GM19467 (cell line): ENCODE measurements around the gene TEAD4.

Experiments used
- ATAC-seq: cut with Tn5 transposase; IDR thresholded peaks from one replicate; pipeline ENCODE4 v1.9.1; 2021; ENCODE audit warnings: mild to moderate bottlenecking, moderate library complexity; ENCODE audit not compliant: unreplicated experiment

Gene TEAD4

GRCh38 chr12:2959192-2959504 is at the start of gene TEAD4:
TEAD4 (plus strand) TSS chr12:2959397.
- no peak for ATAC-seq

- no peak for ATAC-seq
Measured at GRCh38 chr12:2912216-2912575, 47.0 kb upstream of the TEAD4 start.

GRCh38 chr12:2919249-2919648 is 39.9 kb upstream of the TEAD4 start:
- no peak for ATAC-seq

- ATAC-seq, result no peak
Measured at GRCh38 chr12:2922329-2922728, 36.9 kb upstream of the TEAD4 start.

- no peak for ATAC-seq
Measured at GRCh38 chr12:2923057-2923456, 36.1 kb upstream of the TEAD4 start.

GRCh38 chr12:2924019-2924418 is 35.2 kb upstream of the TEAD4 start:
- no peak for ATAC-seq

GRCh38 chr12:2925322-2925995 is 33.7 kb upstream of the TEAD4 start:
- no peak for ATAC-seq

GRCh38 chr12:2930865-2931264 is 28.3 kb upstream of the TEAD4 start:
- ATAC-seq, result no peak

GRCh38 chr12:2933586-2933985 is 25.6 kb upstream of the TEAD4 start:
- no peak for ATAC-seq

- ATAC-seq, result no peak
Measured at GRCh38 chr12:2934371-2934770, 24.8 kb upstream of the TEAD4 start.

GRCh38 chr12:2936301-2936700 is 22.9 kb upstream of the TEAD4 start:
- no peak for ATAC-seq

GRCh38 chr12:2937500-2937899 is 21.7 kb upstream of the TEAD4 start:
- no peak for ATAC-seq

GRCh38 chr12:2939191-2939590 is 20.0 kb upstream of the TEAD4 start:
- ATAC-seq, result no peak

- ATAC-seq, result no peak
Measured at GRCh38 chr12:2940564-2940963, 18.6 kb upstream of the TEAD4 start.

- no peak for ATAC-seq
Measured at GRCh38 chr12:2941524-2941923, 17.7 kb upstream of the TEAD4 start.

- ATAC-seq, result no peak
Measured at GRCh38 chr12:2944401-2945047, 14.7 kb upstream of the TEAD4 start.

GRCh38 chr12:2949411-2949810 is 9.8 kb upstream of the TEAD4 start:
- ATAC-seq, result no peak

GRCh38 chr12:2955888-2956287 is 3.3 kb upstream of the TEAD4 start:
- ATAC-seq, result no peak

- no peak for ATAC-seq
Measured at GRCh38 chr12:2957816-2958431, 1.3 kb upstream of the TEAD4 start.

- ATAC-seq, result no peak
Measured at GRCh38 chr12:2958432-2959191, 585 bp upstream of the TEAD4 start.

- no peak for ATAC-seq
Measured at GRCh38 chr12:2959505-2960389, 550 bp downstream of the TEAD4 start.
